HG03045 (cell line): ENCODE measurements around the gene SLC16A11.
"Not testable (repeated sequence)": the region's sequence is repeated elsewhere in the genome, so short reads cannot be mapped to it uniquely, and the experiment has no call there.

Source experiments
- ATAC-seq: cut with Tn5 transposase; IDR thresholded peaks from one replicate; pipeline ENCODE4 v1.9.1; 2021; ENCODE audit warnings: mild to moderate bottlenecking, moderate library complexity; ENCODE audit not compliant: unreplicated experiment

The SLC16A11 gene

GRCh38 chr17:7043497-7044198, at the start of gene SLC16A11:
Gene SLC16A11 (minus strand): TSS chr17:7044092. CDS start chr17:7043513, 579 bp downstream.
- no peak for ATAC-seq

- not testable (repeated sequence) for ATAC-seq
Measured at GRCh38 chr17:7091311-7092005, 47.6 kb upstream of the SLC16A11 start.

GRCh38 chr17:7089570-7089969, 45.7 kb upstream of the SLC16A11 start:
- ATAC-seq, result not testable (repeated sequence)

GRCh38 chr17:7088442-7088841, 44.5 kb upstream of the SLC16A11 start:
- not testable (repeated sequence) for ATAC-seq

- ATAC-seq, result no peak
Measured at GRCh38 chr17:7084088-7084487, 40.2 kb upstream of the SLC16A11 start.

GRCh38 chr17:7083592-7083991, 39.7 kb upstream of the SLC16A11 start:
- no peak for ATAC-seq

GRCh38 chr17:7081341-7082062, 37.6 kb upstream of the SLC16A11 start:
- ATAC-seq, result no peak

- ATAC-seq, result no peak
Measured at GRCh38 chr17:7080456-7081041, 36.7 kb upstream of the SLC16A11 start.

- ATAC-seq, result no peak
Measured at GRCh38 chr17:7079581-7080455, 35.9 kb upstream of the SLC16A11 start, which contains the start of gene CLEC10A. Gene CLEC10A (minus strand): TSS chr17:7080251. CDS start chr17:7078812, 1,439 bp downstream.

GRCh38 chr17:7078711-7079110, 34.8 kb upstream of the SLC16A11 start:
- no peak for ATAC-seq

GRCh38 chr17:7077911-7078546, 34.1 kb upstream of the SLC16A11 start:
- ATAC-seq, result no peak

GRCh38 chr17:7074931-7075330, 31.0 kb upstream of the SLC16A11 start:
- no peak for ATAC-seq

GRCh38 chr17:7072406-7072805, 28.5 kb upstream of the SLC16A11 start:
- ATAC-seq, result no peak

- ATAC-seq, result no peak
Measured at GRCh38 chr17:7070712-7071111, 26.8 kb upstream of the SLC16A11 start.

GRCh38 chr17:7068268-7068667, 24.4 kb upstream of the SLC16A11 start:
- ATAC-seq, result no peak

- ATAC-seq, result no peak
Measured at GRCh38 chr17:7067198-7067597, 23.3 kb upstream of the SLC16A11 start.

GRCh38 chr17:7064261-7064660, 20.4 kb upstream of the SLC16A11 start:
- no peak for ATAC-seq

GRCh38 chr17:7063518-7064094, 19.7 kb upstream of the SLC16A11 start:
- ATAC-seq, result no peak

GRCh38 chr17:7060165-7060891, 16.4 kb upstream of the SLC16A11 start:
- no peak for ATAC-seq
